CD1c-positive myeloid dendritic cell (primary cell): Measurements from ENCODE around the gene AFTPH.
"Not testable (repeated sequence)": the region's sequence is repeated elsewhere in the genome, so short reads cannot be mapped to it uniquely, and the experiment has no call there.

ENCODE experiments used
- DNase-seq: peaks from one replicate; pipeline ENCODE4 v3.0.0-alpha.2; 2016; ENCODE audit errors: extremely low spot score

AFTPH gene

GRCh38 chr2:64493788-64494187, 30.3 kb upstream of the AFTPH start:
- DNase-seq: no peak

- no peak for DNase-seq
These were observed 25.7 kb upstream of the AFTPH start for GRCh38 chr2:64498438-64498837.

GRCh38 chr2:64500549-64500948, 23.6 kb upstream of the AFTPH start:
- DNase-seq: no peak

- peak; percentile 19 for DNase-seq
These were observed 22.2 kb upstream of the AFTPH start for GRCh38 chr2:64501946-64502345.

GRCh38 chr2:64502860-64503259, 21.3 kb upstream of the AFTPH start:
- no peak for DNase-seq

- DNase-seq: peak; percentile 78
These were observed 19.1 kb upstream of the AFTPH start for GRCh38 chr2:64504774-64505720.

- DNase-seq: no peak
These were observed 17.4 kb upstream of the AFTPH start for GRCh38 chr2:64506686-64507085.

- DNase-seq: no peak
These were observed 10.1 kb upstream of the AFTPH start for GRCh38 chr2:64514008-64514407.

GRCh38 chr2:64515086-64515485, 9.0 kb upstream of the AFTPH start:
- DNase-seq: no peak

- DNase-seq: no peak
These were observed 7.2 kb upstream of the AFTPH start for GRCh38 chr2:64516651-64517510.

- no peak for DNase-seq
These were observed 6.6 kb upstream of the AFTPH start for GRCh38 chr2:64517511-64517884.

- DNase-seq: peak; percentile 91
These were observed 1.2 kb upstream of the AFTPH start for GRCh38 chr2:64522843-64523428.

- DNase-seq: peak; percentile 30
These were observed 632 bp downstream of the AFTPH start for GRCh38 chr2:64524604-64525316.

- DNase-seq: peak; percentile 90
These were observed 1.1 kb downstream of the AFTPH start for GRCh38 chr2:64525317-64525613.

- no peak for DNase-seq
These were observed 1.9 kb downstream of the AFTPH start for GRCh38 chr2:64526034-64526433.

GRCh38 chr2:64530946-64531345, 6.8 kb downstream of the AFTPH start:
- not testable (repeated sequence) for DNase-seq

- no peak for DNase-seq
These were observed 7.9 kb downstream of the AFTPH start for GRCh38 chr2:64532030-64532429.

GRCh38 chr2:64533882-64534281, 9.8 kb downstream of the AFTPH start:
- peak; percentile 16 for DNase-seq

GRCh38 chr2:64534363-64534762, 10.2 kb downstream of the AFTPH start:
- DNase-seq: peak; percentile 66

- no peak for DNase-seq
These were observed 10.9 kb downstream of the AFTPH start for GRCh38 chr2:64535024-64535423.

GRCh38 chr2:64537991-64538390, 13.9 kb downstream of the AFTPH start:
- no peak for DNase-seq
